GM19193 (cell line): ENCODE results near the gene ZIC4.

Source experiments
- POLR2A ChIP-seq: IDR thresholded peaks from 4 replicates; pipeline ENCODE4 v1.6.1; 2011; ENCODE audit not compliant: insufficient read depth, insufficient read length; ENCODE audit errors: extremely low read depth

The ZIC4 gene

GRCh38 chr3:147412261-147412916 is 6.0 kb upstream of the ZIC4 start:
- no peak for TF ChIP-seq POLR2A

GRCh38 chr3:147411815-147412241 is 5.5 kb upstream of the ZIC4 start:
- no peak for TF ChIP-seq POLR2A

GRCh38 chr3:147411238-147411814 is 5.0 kb upstream of the ZIC4 start:
- TF ChIP-seq POLR2A: no peak

GRCh38 chr3:147410526-147411237 is 4.3 kb upstream of the ZIC4 start:
- TF ChIP-seq POLR2A: no peak

- TF ChIP-seq POLR2A: no peak
These were observed 3.8 kb upstream of the ZIC4 start for GRCh38 chr3:147410116-147410525.

- TF ChIP-seq POLR2A: no peak
These were observed 3.1 kb upstream of the ZIC4 start, which contains the start of gene ZIC1 for GRCh38 chr3:147409143-147410115. TSS of gene ZIC1 (plus strand) at chr3:147409365. CDS start at chr3:147410113, 748 bp downstream.

- TF ChIP-seq POLR2A: no peak
These were observed 2.1 kb upstream of the ZIC4 start for GRCh38 chr3:147408188-147409100.

GRCh38 chr3:147407498-147408187 is 1.3 kb upstream of the ZIC4 start:
- no peak for TF ChIP-seq POLR2A

- TF ChIP-seq POLR2A: no peak
These were observed 763 bp upstream of the ZIC4 start for GRCh38 chr3:147407114-147407497.

GRCh38 chr3:147405231-147406027 is 914 bp downstream of the ZIC4 start:
- TF ChIP-seq POLR2A: no peak

GRCh38 chr3:147404800-147405230 is 1.5 kb downstream of the ZIC4 start:
- TF ChIP-seq POLR2A: no peak

- TF ChIP-seq POLR2A: no peak
These were observed 2.1 kb downstream of the ZIC4 start for GRCh38 chr3:147404000-147404799.
